ENCODE results near the gene TMEM80.

The TMEM80 gene

DNA sequence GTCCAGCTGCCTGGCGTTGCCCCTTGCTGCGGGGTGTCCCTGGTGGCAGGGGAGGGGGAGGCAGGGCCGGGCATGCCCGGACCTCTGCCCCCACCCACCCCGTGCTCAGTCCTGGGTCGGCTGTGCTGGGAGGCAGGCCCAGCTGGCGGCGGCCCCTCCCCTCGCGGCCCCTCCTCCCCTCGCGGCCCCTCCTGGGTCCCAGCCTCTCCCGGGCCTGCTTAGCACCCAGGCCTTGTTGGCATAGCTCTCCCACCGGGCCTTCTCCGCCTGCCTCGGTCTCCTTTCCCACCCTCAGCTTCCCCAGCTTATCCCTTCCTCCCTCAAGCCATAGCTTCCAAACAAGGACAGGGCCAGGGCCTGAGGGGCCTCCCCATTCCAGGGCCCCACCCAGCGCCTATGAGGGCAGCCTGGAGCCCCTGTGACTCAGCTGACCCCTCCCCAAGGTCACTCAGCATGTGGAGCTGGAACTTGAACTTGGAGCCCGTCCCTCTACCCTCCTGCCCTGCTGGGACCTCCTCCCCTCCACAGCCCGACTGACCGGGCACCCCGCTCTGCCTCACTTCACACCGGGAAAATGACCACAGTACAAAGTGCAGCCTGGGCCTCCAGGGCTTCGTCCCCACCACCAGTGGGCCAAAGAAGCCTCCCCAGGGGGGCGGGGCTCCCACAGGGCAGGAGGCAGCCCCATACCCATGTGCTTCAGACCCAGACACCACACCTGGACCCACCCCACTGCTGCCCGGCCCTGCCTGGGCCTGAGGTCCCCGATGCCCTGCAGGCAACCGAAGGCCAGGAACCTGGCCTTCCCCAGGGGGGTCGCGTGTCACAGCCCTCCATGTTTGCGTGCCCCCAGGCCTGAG lies 11.6 kb downstream of the TMEM80 start:
- no peak overlapping the region for H3K9ac ChIP-seq (ENCODE audit: low read depth, low read length)
- H3K27ac ChIP-seq (ENCODE audit: low read length), result no peak overlapping the region

DNA sequence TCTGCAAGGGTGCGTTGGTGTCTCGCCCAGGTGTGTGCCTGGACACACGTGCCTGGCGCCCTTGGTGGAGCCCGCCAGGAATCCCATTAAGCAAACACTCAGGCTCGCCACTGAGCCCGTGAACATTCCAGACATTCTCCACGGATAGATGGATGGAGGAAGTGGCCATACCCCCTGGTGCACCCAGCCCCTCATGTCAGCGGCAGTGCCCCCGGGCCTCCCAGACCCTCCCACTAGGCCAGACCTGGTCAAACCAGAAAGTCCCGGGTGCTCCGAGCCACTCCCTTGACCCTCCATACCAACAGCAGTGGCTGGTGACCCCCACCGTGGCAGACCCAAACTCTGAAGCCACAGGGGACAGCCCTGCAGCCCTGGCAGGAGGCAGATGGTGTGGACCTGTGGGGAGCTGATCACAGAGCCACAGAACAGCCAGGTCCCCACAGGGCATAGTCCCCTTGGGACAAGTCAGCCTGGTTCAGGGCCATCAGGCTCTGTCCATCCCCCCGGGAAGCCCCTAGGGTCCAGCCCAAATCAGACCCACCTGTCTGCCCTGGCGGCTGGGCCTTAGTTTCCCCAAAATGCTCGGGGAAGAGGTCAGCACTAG lies 12.3 kb downstream of the TMEM80 start:
- no peak for ATAC-seq (ENCODE audit: insufficient read depth, low read depth)
- no peak overlapping the region for H3K27ac ChIP-seq (ENCODE audit: low read length)
- no peak overlapping the region for H3K4me2 ChIP-seq (ENCODE audit: insufficient read depth, low read length)
- no peaks in the 10 kb centered on the region for H3K9me3 ChIP-seq (ENCODE audit: insufficient read depth, low read length, severe bottlenecking)
- no peak for DNase-seq
- no peak overlapping the region for H3K9ac ChIP-seq (ENCODE audit: low read depth, low read length)
- H3K4me3 ChIP-seq (ENCODE audit: low read depth in 1 of 2, low read length in 2 of 2), result no peak overlapping the region
- peaks cover 9% of the 10 kb centered on the region; the same call in 1 of the 2 replicates for H3K36me3 ChIP-seq (ENCODE audit: insufficient read depth, low read length)
- no peak overlapping the region for H2AFZ ChIP-seq (ENCODE audit: low read depth, low read length)
- H3K4me1 ChIP-seq (ENCODE audit: insufficient read depth, low read length), result no peaks in the 10 kb centered on the region
- TF ChIP-seq EZH2 (IDR thresholded peaks at IDR 0.05; ENCODE audit: borderline replicate concordance, low read depth, low read length, severe bottlenecking), result no peak
- TF ChIP-seq, protein P1, sequence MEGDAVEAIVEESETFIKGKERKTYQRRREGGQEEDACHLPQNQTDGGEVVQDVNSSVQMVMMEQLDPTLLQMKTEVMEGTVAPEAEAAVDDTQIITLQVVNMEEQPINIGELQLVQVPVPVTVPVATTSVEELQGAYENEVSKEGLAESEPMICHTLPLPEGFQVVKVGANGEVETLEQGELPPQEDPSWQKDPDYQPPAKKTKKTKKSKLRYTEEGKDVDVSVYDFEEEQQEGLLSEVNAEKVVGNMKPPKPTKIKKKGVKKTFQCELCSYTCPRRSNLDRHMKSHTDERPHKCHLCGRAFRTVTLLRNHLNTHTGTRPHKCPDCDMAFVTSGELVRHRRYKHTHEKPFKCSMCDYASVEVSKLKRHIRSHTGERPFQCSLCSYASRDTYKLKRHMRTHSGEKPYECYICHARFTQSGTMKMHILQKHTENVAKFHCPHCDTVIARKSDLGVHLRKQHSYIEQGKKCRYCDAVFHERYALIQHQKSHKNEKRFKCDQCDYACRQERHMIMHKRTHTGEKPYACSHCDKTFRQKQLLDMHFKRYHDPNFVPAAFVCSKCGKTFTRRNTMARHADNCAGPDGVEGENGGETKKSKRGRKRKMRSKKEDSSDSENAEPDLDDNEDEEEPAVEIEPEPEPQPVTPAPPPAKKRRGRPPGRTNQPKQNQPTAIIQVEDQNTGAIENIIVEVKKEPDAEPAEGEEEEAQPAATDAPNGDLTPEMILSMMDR (IDR thresholded peaks at IDR 0.05; ENCODE audit: borderline replicate concordance, extremely low read depth, low read length, poor library complexity, severe bottlenecking), result no peak
- no peaks in the 10 kb centered on the region for H3K79me2 ChIP-seq (ENCODE audit: insufficient read depth, low read length)
- H3K27me3 ChIP-seq (ENCODE audit: insufficient read depth, low read length, poor library complexity), result no peaks in the 10 kb centered on the region
- H4K20me1 ChIP-seq (ENCODE audit: insufficient read depth, low read length), result peaks cover 9% of the 10 kb centered on the region

More for the DNA sequence above, 11.6 kb downstream of the TMEM80 start:
- H3K4me2 ChIP-seq (ENCODE audit: insufficient read depth, low read length), result no peak overlapping the region
- no peaks in the 10 kb centered on the region for H3K27me3 ChIP-seq (ENCODE audit: insufficient read depth, low read length, poor library complexity)
- H3K9me3 ChIP-seq (ENCODE audit: insufficient read depth, low read length, severe bottlenecking), result no peaks in the 10 kb centered on the region
- ATAC-seq (ENCODE audit: insufficient read depth, low read depth) (peak; percentile 23; the same call in 1 of the 3 replicates), DNase-seq (no peak)
- H3K36me3 ChIP-seq (ENCODE audit: insufficient read depth, low read length), result peaks cover 10% of the 10 kb centered on the region; the same call in 1 of the 2 replicates
- no peaks in the 10 kb centered on the region for H3K4me1 ChIP-seq (ENCODE audit: insufficient read depth, low read length)
- TF ChIP-seq, protein P1 (IDR thresholded peaks at IDR 0.05; ENCODE audit: borderline replicate concordance, extremely low read depth, low read length, poor library complexity, severe bottlenecking), result no peak
- TF ChIP-seq EZH2 (IDR thresholded peaks at IDR 0.05; ENCODE audit: borderline replicate concordance, low read depth, low read length, severe bottlenecking), result no peak
- no peak overlapping the region for H3K4me3 ChIP-seq (ENCODE audit: low read depth in 1 of 2, low read length in 2 of 2)
- no peak overlapping the region for H2AFZ ChIP-seq (ENCODE audit: low read depth, low read length)
- H4K20me1 ChIP-seq (ENCODE audit: insufficient read depth, low read length), result peaks cover 9% of the 10 kb centered on the region
- no peaks in the 10 kb centered on the region for H3K79me2 ChIP-seq (ENCODE audit: insufficient read depth, low read length)

DNA sequence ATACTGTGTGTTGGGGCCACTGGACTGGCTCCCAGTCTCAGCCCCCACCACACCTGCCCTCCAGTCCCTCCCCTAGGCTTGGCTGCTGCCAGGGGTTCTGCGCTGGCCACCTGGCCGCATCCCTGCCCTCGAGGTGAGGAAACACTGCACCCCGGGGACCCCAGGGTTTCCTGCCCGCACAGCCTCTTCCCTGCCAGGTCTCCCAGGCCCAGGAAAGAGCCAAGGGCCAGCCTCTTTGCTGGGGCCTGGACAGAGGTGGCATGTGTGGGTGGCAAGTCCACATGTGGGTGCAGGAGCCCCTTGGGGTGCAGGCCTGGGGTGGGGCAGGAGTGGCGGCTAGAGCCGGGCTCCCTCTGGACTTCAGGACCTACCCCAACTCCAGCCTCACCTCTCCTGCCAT lies 12.9 kb downstream of the TMEM80 start:
- Histone ChIP-seq H3K4me2 (ENCODE audit: insufficient read depth, low read length) (no peak overlapping the region), H3K4me1 (ENCODE audit: insufficient read depth, low read length) (no peaks in the 10 kb centered on the region), H3K79me2 (ENCODE audit: insufficient read depth, low read length) (no peaks in the 10 kb centered on the region), H4K20me1 (ENCODE audit: insufficient read depth, low read length) (peaks cover 5% of the 10 kb centered on the region), H3K27me3 (ENCODE audit: insufficient read depth, low read length, poor library complexity) (no peaks in the 10 kb centered on the region), H3K36me3 (ENCODE audit: insufficient read depth, low read length) (peaks cover 7% of the 10 kb centered on the region; the same call in 1 of the 2 replicates), H3K4me3 (ENCODE audit: low read depth in 1 of 2, low read length in 2 of 2) (no peak overlapping the region), H2AFZ (ENCODE audit: low read depth, low read length) (no peak overlapping the region), H3K9me3 (ENCODE audit: insufficient read depth, low read length, severe bottlenecking) (no peaks in the 10 kb centered on the region), H3K9ac (ENCODE audit: low read depth, low read length) (no peak overlapping the region), H3K27ac (ENCODE audit: low read length) (no peak overlapping the region)
- ATAC-seq (ENCODE audit: insufficient read depth, low read depth) (no peak), DNase-seq (no peak)
- TF ChIP-seq, protein P1 (IDR thresholded peaks at IDR 0.05; ENCODE audit: borderline replicate concordance, extremely low read depth, low read length, poor library complexity, severe bottlenecking), result no peak
- TF ChIP-seq EZH2 (IDR thresholded peaks at IDR 0.05; ENCODE audit: borderline replicate concordance, low read depth, low read length, severe bottlenecking), result no peak
